Activated T-cell treated with anti-CD3 and anti-CD28 coated beads for 24 hours (primary cell): ENCODE results near the gene CSNK1E.
"Not testable (repeated sequence)": the region's sequence is repeated elsewhere in the genome, so short reads cannot be mapped to it uniquely, and the experiment has no call there.

ENCODE experiments used
- DNase-seq: peaks from one replicate; pipeline ENCODE4 v3.0.0-alpha.2; 2020; ENCODE audit warnings: low read depth

The CSNK1E gene

GRCh38 chr22:38317122-38317994 is at the start of gene CSNK1E:
CSNK1E (minus strand) TSS chr22:38317433; CDS start chr22:38314157, 3,276 bp downstream.
- DNase-seq: peak; percentile 56

GRCh38 chr22:38365829-38366228 is 48.6 kb upstream of the CSNK1E start:
- DNase-seq: not testable (repeated sequence)

- not testable (repeated sequence) for DNase-seq
Measured at GRCh38 chr22:38365174-38365573, 47.9 kb upstream of the CSNK1E start.

- not testable (repeated sequence) for DNase-seq
Measured at GRCh38 chr22:38360560-38360959, 43.3 kb upstream of the CSNK1E start.

GRCh38 chr22:38359817-38360216 is 42.6 kb upstream of the CSNK1E start:
- not testable (repeated sequence) for DNase-seq

GRCh38 chr22:38357971-38358370 is 40.7 kb upstream of the CSNK1E start:
- DNase-seq: not testable (repeated sequence)

- no peak for DNase-seq
Measured at GRCh38 chr22:38355275-38355674, 38.0 kb upstream of the CSNK1E start.

GRCh38 chr22:38353701-38354100 is 36.5 kb upstream of the CSNK1E start:
- no peak for DNase-seq

- peak; percentile 63 for DNase-seq
Measured at GRCh38 chr22:38353142-38353629, 36.0 kb upstream of the CSNK1E start.

GRCh38 chr22:38352436-38352835 is 35.2 kb upstream of the CSNK1E start:
- no peak for DNase-seq

- DNase-seq: no peak
Measured at GRCh38 chr22:38350444-38351359, 33.5 kb upstream of the CSNK1E start.

- no peak for DNase-seq
Measured at GRCh38 chr22:38348751-38349496, 31.7 kb upstream of the CSNK1E start.

GRCh38 chr22:38347944-38348750 is 30.9 kb upstream of the CSNK1E start:
- no peak for DNase-seq

GRCh38 chr22:38347181-38347943 is 30.1 kb upstream of the CSNK1E start:
- DNase-seq: no peak

- DNase-seq: no peak
Measured at GRCh38 chr22:38346506-38346905, 29.3 kb upstream of the CSNK1E start.

GRCh38 chr22:38345782-38346181 is 28.5 kb upstream of the CSNK1E start:
- DNase-seq: no peak

- not testable (repeated sequence) for DNase-seq
Measured at GRCh38 chr22:38339893-38340292, 22.7 kb upstream of the CSNK1E start.

- DNase-seq: no peak
Measured at GRCh38 chr22:38338772-38339379, 21.6 kb upstream of the CSNK1E start.

- DNase-seq: no peak
Measured at GRCh38 chr22:38336699-38337098, 19.5 kb upstream of the CSNK1E start.

GRCh38 chr22:38335077-38335476 is 17.8 kb upstream of the CSNK1E start:
- no peak for DNase-seq
